Activated CD8-positive, alpha-beta memory T cell treated with anti-CD3 and anti-CD28 coated beads, Interleukin-2, amount 50 U/mL, for 1 hour (primary cell): Measurements from ENCODE around the gene ARSI.

Source experiments
- DNase-seq: peaks from one replicate; pipeline ENCODE4 v3.0.0-alpha.2; 2020; ENCODE audit errors: extremely low read depth

ARSI gene

DNA sequence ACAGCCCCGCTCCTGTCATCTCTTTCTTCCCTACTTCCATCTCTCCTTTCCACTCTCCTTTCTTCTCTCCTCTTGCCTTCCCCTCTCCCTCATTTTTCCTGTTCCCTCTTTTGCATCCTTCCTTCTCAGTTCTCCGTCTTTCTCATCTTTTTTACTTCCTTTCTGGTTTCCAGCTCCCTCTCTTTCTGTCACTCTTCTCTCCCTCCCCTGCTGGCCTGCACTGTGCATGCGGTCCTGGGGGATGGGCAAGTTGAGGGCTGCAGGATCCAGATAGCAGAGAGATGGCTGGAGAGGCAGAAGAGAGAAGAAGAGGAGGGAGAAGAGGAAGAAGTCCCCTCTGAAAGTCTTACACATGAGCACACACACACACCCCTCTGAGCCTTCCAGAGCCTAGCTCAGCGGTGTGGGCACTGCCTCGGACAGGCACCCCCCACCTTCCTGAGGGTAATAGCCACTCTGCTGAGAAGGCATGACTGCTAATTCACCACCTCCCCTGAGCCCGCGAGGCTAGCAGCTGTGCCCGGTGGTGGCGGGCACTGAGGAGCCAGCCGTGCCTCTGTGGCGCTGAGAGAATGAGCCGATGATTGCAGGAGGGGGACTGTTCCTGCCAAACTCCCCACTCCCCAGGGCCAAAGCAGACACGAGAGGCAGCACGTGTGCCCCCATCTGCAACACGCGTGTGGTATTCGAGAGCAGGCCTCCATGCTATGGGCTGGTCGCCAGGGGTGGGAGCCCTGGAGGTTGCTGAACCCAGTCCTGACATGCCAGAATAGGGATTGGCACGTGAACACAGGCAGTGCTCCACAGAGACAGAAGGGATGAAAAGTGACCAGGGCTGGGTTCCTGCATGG, 9.4 kb downstream of the ARSI start:
- no peak for DNase-seq

DNA sequence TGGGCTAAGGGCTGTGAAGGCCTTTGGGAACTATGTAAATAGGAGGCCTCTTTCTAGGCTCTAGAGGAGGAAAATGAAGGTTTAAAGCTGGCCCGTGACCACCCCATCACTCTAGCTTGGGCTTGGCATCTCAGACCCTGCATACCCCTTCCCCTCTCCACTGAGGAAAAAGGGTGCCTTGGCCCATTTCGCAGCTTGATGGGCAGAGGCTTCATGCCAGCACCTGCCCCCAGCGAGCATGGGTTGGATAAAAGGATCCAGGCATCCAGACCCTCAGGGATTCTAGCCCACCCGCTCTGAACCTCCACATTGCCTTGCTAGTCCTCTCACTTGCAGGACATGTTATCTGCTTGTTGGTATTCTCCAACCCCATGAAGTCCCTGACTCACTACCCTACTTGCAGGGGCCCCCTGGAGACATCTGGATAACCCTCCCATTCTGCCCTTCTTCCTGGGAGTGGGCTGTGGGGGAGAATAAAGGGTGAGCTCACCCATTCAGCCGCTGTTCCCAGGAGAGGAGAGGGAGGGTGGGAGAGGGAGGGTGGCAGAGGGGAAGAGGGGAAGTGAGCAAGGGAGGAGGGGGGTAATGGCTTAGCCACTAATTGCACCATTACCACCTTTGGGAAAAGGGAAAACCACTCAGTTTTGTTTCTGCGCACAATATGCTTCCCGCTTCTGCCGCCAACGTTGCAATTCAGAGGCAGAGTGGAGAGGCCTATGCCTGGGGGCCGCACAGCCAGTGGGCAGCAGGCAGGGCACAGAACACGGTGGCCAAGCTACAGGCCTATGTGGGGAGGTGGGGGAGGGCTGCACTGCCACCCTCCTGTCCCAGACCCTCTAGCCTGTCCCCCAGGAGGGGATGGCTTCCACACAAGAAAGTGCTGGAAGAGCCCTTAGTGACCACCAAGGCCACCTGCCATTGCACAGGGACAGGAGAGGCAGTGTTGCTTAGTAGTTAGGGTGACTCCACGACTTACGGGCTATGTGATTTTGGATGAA, 11.0 kb downstream of the ARSI start:
- no peak for DNase-seq

DNA sequence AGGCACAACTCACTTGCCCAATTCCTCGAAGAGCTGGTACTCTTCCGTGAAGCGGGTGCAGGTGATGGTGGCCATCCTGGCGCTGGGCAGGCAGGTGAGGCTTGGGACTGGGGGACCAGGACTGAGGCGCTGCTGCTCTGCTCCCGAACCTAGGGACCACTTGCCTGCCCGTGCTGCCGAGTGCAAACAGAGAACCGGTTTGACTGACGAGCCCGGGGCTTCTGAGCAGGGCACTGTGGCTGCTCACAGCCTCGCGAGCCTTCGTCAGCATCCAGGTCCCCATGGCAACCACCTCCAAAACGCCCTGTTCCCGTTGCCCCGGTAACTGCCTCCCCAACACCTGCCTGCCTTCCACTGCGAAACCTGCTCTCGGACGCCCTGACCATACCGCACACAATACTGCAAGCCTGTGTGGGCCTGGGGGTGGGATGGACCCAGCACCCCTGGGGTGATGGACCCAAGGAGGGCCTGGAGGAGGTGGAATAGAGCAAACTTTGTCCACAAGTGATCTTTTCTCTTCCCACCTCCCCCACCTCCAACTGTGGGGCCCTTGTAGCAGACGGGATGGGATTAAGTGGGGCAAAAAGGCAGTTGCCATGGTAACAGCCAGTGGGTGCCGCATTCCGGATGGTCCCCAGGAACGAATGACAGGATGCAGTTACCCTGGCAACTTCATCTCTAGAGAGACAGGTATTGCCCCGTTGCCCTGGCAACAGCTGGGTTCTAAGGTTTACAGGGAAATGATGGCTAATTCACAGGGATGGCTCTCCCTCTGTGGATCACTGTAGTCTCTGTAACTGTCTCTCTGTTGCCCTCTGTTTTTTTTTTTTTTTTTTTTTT, 12.9 kb downstream of the ARSI start, which contains the start of gene CAMK2A:
Gene CAMK2A (minus strand): TSS at position 223 of the 840 bp plus-strand sequence. CDS start 148 bp downstream, at position 75.
- no peak for DNase-seq

DNA sequence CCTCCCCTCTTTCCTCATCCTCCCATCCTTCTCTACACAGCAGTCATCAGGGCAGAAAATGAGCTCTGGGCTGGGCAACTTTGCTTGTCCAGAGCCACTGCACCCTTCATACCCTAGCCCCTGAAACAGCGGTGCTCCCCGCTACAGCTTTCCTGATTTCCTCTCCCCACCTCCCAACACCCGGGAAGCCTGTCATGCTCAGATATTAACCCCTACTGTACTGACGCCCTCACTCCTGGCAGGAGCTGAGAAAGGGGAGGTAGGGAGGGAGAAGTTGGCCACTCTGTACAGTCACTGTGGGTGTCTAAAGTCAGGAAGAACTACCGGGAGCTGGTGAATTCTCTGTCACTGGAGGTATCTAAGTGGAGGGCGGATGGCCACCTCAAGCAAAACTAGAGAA, 13.9 kb downstream of the ARSI start:
- DNase-seq = no peak

DNA sequence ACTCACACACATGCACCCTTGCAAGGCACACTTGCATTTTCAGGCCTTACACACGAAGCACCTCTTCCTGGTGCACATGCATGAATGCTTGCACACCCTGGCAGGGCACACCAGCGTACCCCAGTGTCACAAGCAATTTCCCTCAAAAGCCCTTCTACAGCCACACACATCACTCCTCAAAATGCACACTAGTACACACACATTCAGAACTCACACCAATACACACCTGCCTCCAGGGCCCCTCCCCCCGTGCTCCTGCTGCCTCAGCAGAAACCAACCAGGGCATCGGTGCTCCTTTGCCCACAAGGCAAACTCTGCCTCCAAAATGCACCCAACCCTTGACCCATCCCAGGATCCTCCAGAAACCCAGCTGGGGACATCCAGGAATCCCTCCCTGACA, 14.3 kb downstream of the ARSI start:
- DNase-seq = no peak

DNA sequence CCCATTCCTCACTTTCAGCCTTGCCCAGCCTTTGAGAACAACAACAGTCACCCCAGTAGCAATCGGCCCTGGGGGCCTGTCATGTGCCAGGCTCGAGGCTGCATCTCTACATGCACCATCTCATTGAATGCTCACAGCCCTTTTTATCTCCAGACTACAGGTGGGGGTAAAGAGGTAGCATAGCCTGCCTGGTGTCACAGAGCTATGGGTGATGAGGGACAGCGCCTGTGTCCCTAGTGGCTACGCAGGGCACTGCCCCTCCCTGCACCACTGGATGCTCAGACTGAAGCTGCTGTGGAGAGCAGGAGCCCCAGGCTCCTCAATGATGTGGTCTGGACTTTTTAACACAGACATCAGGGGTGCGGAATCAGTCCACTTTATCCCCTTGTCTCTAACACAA, 15.9 kb downstream of the ARSI start:
- no peak for DNase-seq

DNA sequence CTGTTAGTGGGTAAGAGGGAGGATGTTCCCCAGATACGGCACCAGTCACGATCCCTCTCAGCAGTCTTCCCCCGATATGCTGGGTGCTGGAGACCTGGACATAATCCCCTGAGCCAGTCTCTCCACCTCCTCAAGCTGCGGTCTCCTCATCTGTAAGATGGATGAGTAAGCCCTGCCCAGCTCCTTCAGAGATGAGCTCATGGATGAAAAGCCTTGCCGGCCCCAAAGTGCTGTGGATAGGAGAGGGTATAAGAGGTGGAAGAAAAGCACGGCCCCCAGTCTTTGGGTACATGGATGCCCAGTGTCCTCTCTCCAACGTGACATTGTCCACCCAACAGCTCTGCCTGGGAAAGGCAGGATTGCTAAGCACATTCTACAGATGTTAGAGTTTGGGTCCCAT, 17.6 kb downstream of the ARSI start:
- DNase-seq = no peak

DNA sequence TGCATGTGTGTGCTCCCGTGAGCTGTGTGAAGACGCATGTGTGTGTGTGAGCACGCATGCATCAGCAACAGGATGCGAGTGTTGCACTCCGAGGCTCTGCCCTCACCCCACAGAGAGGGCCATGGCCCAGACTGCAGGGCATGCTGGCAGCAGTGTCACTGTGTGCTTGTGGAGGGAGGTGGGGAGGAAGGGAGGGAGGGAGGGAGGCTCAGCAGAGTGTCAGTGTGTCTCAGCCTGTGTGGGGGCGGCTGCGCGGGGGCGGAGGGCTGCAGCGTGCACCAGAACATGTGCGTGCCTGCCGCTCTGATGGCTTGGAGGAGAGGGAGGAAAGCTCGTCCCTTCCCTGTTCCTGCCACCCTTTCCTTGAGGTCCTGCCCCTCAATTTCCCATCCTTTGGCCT, 18.4 kb downstream of the ARSI start:
- no peak for DNase-seq

DNA sequence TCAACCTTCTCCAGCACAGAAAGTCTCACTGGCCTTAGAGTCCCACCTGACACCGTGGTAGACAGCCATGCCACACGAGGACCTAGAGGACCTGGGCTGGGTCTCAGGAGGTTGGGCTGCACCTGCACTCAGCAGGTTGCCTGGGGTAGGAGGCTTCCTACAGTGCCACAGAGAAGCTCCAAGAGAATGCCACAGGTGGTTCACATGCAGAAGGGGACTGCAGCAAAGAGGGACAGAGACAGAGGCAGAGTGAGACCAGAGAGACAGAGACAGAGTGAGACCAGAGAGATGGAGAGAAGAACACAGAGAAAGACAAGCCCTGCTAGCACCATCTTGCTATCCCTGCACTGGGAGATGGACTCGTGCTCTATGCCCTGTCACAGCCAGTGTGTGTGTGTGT, 18.8 kb downstream of the ARSI start:
- no peak for DNase-seq

DNA sequence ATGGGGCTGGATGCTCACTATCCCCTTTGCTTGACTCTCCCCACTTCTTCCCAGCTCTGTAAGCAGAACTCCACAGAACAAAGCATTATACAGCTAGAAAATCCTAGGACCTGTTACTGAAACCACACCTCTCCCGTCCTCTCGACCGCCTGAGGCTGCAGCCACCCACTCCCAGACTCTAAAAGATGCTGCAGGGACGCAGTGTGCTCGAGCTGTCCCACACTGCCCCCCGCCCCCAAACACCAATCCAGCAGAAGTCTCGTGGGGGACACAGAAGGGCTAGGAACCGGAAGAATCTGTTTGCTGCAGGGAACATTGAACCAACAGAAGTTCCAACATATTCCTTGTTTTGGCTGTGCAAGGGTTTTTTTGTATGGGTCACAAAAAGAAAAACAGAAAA, 20.7 kb downstream of the ARSI start:
- no peak for DNase-seq

DNA sequence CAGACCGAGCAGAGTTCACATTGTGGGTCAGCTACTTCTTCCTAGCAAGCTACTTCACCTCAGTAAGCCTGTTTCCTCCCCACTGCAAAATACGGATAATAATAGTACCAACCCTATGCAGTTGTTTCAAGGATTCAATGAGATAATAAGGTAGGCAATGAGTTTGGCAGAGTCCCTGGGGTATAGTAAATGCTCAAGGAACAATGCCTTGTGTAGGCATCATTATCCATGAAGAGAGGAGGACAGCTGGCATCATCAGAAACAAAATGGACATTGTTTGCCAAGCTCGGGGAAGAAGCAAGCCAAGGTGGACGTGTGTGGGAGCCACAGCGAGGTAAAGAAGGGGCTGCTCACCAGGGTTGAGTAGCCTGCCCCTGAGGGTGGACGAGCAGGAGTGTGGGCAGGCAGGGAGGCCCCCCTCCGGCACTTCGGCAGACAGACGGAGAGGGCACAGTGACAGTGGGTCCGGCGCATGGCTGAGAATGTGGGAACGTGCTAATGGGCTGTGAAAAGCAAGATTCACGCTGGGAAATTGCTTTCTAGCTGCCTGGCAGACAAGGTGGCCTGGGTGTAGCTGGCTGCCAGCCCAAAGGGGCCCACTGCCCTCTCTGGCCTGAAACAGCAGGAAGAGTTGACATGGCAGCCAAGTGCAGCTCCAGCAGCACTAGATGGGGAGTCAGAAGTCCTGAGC, 23.2 kb downstream of the ARSI start:
- no peak for DNase-seq

DNA sequence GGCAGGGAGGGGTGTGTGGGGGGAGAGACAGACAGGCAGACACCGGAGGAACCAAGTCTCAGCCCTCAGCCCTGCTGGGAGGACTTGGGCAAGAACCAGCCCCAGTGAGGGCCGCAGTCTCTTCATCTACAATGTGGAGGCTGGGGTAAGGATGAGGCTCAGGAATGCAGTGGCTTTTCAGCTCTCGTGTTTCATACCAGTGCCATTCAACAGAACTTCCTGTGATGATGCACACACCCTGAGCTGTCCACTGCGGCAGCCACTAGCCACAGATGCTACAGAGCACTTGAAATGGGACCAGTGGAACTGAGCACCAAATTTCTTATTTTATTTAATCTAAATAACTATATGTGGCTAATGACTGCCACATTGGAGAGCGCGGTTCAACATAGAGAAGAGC, 23.8 kb downstream of the ARSI start:
- DNase-seq = no peak

DNA sequence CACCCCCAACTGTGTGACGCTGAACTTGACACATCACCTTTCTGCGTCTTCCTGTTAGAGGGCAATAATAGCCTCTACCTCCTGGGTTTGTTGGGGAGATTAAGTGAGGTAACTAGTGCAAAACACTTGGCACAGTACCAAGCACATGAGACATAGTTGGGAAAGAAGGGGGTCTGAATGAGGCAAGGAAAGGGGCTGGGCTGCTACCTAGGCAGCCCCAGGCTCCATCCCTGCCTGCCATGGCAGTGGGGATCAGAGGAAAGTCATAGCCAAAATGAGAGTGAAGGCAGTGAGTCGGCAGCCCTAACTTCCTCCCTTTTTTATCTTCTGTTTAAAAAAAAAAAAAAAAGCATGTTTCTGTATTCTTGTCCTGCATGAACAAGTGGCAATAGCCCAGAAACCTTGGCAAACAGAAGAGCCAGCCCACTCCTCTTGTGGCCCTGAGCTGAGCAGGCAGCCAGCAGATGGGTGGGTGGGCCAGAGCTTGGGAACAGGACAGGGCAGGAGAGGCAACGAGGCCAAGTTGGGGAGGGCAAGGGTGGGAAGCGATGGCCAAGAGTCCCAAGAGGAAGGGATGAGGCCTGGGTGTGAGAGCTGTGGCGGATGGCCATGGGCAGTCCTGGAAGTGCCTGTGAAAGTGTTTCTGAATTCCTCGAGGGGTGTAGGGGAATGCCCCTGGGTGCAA, 24.5 kb downstream of the ARSI start:
- DNase-seq = no peak

DNA sequence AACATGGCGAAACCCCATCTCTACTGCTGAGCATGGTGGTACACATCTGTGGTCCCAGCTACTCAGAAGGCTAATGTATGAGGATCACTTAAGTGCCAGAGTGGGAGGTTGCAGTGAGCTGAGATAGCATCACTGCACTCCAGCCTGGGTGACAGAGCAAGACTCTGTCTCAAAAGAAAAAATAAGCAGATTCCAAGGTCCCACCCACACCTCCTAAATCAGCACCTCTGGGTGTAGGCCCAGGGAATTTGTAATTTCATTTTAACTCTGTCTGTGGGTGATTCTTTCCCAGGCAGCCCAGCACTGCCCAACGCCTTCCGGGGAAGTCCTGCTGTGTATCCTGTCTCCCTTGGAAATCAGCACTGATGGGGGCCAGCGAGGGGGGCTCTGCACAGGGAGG, 25.7 kb downstream of the ARSI start:
- no peak for DNase-seq

DNA sequence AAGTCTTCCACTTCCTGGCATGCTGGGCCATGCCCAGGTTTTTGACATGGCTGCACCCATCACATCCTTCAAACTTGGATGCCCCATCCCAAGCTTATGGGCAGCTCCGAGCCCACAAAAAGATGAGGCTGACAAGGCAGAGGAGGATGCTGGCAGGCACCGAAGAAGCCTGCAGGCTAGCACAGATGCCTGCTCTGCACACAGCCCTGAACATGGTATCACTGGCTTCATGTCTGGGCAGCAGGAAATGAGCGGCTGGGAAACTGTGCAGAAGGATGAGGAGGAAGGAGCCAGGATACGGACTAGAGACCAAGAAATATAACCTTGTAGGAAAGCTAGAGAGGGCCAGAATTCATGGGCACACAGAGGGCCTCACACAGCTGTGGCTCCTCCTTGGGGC, 27.9 kb downstream of the ARSI start:
- no peak for DNase-seq

DNA sequence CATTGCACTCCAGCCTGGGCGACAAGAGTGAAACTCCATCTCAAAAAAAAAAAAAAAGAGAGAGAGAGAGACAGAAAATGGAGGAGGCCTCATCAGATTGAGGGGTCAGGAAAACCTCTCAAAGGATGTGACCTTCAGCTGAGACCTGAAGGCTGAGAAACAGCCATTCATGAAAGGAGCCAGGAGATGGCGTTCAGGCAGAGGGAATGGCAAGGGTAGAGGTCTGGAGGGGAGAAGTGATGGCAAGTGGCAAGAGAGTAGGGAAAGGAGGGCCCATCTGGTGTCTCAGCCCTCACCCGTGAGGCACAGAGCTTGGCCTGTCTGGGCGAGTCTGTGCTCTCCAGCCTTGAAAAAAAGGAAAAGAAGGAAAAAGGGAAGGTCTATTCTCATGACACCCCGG, 30.2 kb downstream of the ARSI start:
- no peak for DNase-seq

DNA sequence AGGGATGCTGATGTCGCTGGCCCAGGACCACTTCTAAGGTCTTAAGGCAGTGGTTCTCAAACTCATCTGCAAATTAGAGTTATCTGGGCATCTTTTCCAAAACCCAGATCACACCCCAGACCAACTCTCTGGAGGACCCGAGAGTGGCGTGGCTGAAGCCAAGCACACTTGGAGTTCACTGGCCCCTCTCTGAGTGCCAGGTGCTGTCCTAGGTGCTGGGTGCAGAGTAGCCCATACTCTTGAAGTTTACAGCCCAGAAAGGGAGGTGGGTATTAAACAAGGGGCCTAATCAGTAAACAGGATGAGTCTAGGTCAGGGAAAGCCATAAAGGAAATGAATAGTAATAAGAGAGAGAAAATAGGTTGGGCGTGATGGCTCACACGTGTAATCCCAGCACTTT, 30.8 kb downstream of the ARSI start:
- DNase-seq = no peak

DNA sequence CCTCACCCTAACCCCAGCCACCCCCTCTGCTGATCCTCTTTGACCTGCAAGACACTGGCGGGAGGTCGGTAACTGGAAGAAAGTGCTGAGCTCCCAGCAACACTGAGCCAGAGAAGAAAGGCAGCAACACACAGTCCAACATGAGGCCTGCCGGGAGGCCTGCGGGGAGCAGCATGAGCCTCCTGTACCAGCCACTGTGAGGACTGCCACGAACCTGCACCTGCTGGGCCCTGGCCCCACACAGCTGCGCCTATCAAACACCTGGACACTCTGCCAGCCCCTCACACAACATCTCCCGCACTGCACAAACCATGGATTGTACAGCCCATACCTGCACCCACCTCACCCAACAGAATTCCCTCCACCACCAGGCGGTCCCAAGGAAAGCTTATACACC, 31.4 kb downstream of the ARSI start:
- no peak for DNase-seq

DNA sequence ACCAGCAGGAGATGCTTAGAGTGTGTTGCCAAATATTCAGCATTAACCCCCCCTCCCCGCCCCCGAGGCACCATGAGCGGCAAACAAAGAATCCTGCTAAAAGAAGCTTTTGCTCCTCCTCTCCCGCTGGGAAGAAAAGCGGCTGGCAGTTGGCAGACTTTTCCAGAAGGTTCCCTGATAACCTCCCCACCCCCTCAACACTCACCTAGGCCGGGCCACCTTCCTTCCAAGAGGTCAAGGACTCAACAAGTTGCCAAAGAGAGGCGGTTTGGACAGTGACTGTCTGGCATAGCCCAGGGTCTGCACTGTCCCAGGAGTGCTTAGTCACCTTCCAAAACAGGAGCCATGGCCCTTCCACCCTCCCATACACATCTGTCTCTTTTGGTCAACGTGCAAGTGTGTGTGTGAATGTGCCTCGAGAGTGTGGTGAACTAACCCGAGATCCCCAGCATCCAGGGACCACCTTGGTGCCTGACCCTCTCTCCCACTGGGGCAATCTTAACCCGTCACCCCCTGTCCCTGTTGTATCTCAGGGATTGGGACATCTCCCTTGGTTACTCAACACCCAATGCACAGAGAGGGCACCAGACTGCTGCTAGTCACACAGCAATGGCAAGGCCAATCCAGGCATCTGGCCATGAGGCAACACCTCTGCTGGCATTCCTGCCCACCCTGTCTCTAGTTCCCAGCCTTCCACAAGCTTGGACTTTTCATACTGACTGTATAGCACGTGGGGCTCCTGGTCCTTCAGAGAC, 32.0 kb downstream of the ARSI start:
- DNase-seq = no peak

DNA sequence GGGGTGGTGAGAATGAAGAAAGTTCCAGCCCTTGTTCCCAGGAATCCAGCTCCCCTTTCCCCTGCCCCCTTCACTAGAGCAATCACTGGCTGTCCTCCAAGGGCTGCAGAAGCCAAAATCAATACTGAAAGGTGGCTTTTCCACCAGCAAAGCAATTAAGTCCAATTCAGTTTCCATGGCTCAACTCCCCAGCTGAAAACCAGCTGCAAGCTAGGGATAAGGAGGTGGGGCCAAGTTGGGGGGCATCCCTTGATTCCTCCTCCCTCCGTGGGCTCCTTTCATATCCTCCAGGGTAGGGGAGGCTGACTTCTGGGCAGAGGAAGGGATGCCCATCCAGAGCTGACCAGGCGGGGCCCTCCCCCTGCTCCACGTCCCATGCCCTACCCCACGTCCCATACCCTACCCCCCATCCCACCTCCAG, 35.8 kb downstream of the ARSI start:
- no peak for DNase-seq
